ENCODE measurements around the gene ERN2.

- no peak for TF ChIP-seq CTCF (IDR thresholded peaks at IDR 0.05)
- TF ChIP-seq RAD21 (IDR thresholded peaks at IDR 0.05; ENCODE audit: low read length) = no peak
These were observed 42.4 kb upstream of the ERN2 start for GRCh38 chr16:23755484-23755809.
